Peyer's patch (tissue), 4 donors: ENCODE measurements around the gene MOK.

Source experiments
- POLR2A ChIP-seq, 2 donors: fragments of 450-650 bp; IDR thresholded peaks; one replicate each; pipeline ENCODE4 v1.5.1; 2017; ENCODE audit warnings: antibody characterized with exemption in 2 of 2, mild to moderate bottlenecking in 2 of 2, moderate library complexity in 2 of 2
- TF ChIP-seq, protein P1 (sequence below), 6 experiments: fragments of 450-650 bp in 4 of 6; fragments of 200-600 bp in 2 of 6; sonication (generic) in 1 of 6; IDR thresholded peaks; one replicate each; pipeline ENCODE4 v1.5.1; 2017 to 2019; ENCODE audit warnings: antibody characterized with exemption in 6 of 6, mild to moderate bottlenecking in 3 of 6, moderate library complexity in 1 of 6

- TF ChIP-seq, protein P1, sequence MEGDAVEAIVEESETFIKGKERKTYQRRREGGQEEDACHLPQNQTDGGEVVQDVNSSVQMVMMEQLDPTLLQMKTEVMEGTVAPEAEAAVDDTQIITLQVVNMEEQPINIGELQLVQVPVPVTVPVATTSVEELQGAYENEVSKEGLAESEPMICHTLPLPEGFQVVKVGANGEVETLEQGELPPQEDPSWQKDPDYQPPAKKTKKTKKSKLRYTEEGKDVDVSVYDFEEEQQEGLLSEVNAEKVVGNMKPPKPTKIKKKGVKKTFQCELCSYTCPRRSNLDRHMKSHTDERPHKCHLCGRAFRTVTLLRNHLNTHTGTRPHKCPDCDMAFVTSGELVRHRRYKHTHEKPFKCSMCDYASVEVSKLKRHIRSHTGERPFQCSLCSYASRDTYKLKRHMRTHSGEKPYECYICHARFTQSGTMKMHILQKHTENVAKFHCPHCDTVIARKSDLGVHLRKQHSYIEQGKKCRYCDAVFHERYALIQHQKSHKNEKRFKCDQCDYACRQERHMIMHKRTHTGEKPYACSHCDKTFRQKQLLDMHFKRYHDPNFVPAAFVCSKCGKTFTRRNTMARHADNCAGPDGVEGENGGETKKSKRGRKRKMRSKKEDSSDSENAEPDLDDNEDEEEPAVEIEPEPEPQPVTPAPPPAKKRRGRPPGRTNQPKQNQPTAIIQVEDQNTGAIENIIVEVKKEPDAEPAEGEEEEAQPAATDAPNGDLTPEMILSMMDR (IDR thresholded peaks at IDR 0.05) = peak in 1 of 6 experiments; percentile 1
- no peak for TF ChIP-seq POLR2A (IDR thresholded peaks at IDR 0.05)
These were observed 16.8 kb upstream of the MOK start for GRCh38 chr14:102321456-102322422.
